VCaP (cell line): ENCODE data around the gene OR5F1.

Source experiments
- H3K27ac ChIP-seq: fragments of 450-650 bp; 2 replicates; pipeline ENCODE4 v1.5.1; 2017
- TF ChIP-seq, protein P1 (sequence below): fragments of 450-650 bp; conservative IDR thresholded peaks from 2 replicates; pipeline ENCODE4 v1.5.1; 2017; ENCODE audit warnings: mild to moderate bottlenecking, moderate library complexity

OR5F1 gene

GRCh38 chr11:55966391-55966790 is 28.0 kb downstream of the OR5F1 start:
- TF ChIP-seq, protein P1, sequence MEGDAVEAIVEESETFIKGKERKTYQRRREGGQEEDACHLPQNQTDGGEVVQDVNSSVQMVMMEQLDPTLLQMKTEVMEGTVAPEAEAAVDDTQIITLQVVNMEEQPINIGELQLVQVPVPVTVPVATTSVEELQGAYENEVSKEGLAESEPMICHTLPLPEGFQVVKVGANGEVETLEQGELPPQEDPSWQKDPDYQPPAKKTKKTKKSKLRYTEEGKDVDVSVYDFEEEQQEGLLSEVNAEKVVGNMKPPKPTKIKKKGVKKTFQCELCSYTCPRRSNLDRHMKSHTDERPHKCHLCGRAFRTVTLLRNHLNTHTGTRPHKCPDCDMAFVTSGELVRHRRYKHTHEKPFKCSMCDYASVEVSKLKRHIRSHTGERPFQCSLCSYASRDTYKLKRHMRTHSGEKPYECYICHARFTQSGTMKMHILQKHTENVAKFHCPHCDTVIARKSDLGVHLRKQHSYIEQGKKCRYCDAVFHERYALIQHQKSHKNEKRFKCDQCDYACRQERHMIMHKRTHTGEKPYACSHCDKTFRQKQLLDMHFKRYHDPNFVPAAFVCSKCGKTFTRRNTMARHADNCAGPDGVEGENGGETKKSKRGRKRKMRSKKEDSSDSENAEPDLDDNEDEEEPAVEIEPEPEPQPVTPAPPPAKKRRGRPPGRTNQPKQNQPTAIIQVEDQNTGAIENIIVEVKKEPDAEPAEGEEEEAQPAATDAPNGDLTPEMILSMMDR, result no peak
- H3K27ac ChIP-seq, result no peak overlapping the region

GRCh38 chr11:55956521-55956920 is 37.9 kb downstream of the OR5F1 start:
- no peak overlapping the region for H3K27ac ChIP-seq
- TF ChIP-seq, protein P1, result no peak

- TF ChIP-seq, protein P1, result no peak
- H3K27ac ChIP-seq, result no peak overlapping the region
Observed at GRCh38 chr11:55949330-55949729, 45.1 kb downstream of the OR5F1 start.
